H9 (cell line): Measurements from ENCODE around the gene DUSP14. TPM values are rescaled to one million over a fixed set of nuclear protein-coding genes. Genes with fewer than 3 reads are reported as not detected.

Experiments
- DNase-seq: peaks from one replicate; pipeline ENCODE4 v3.0.0-alpha.2; 2017
- H2AFZ ChIP-seq: one replicate; pipeline ENCODE4 v1.6.1; 2013; ENCODE audit warnings: mild to moderate bottlenecking, low read length, control low read depth, moderate library complexity
- H2AK5ac ChIP-seq: 2 replicates; pipeline ENCODE4 v1.6.1; 2013; ENCODE audit warnings: low read length, control low read depth, mixed read lengths; ENCODE audit not compliant: insufficient read length
- H2BK120ac ChIP-seq: one replicate; pipeline ENCODE4 v1.6.1; 2013; ENCODE audit warnings: low read depth, mild to moderate bottlenecking, low read length, control low read depth, inconsistent platforms; ENCODE audit not compliant: poor library complexity, severe bottlenecking
- H2BK12ac ChIP-seq: 2 replicates; pipeline ENCODE4 v1.6.1; 2013; ENCODE audit warnings: low read length, control low read depth, mixed read lengths, low read depth; ENCODE audit not compliant: insufficient read length
- H2BK15ac ChIP-seq: 2 replicates; pipeline ENCODE4 v1.6.1; 2013; ENCODE audit warnings: low read depth, low read length, control low read depth
- H2BK20ac ChIP-seq: one replicate; pipeline ENCODE4 v1.6.1; 2013; ENCODE audit warnings: low read depth, mild to moderate bottlenecking, low read length, control low read depth, inconsistent platforms; ENCODE audit not compliant: poor library complexity, severe bottlenecking
- H2BK5ac ChIP-seq: 2 replicates; pipeline ENCODE4 v1.6.1; 2013; ENCODE audit warnings: low read length, control low read depth, mixed read lengths; ENCODE audit not compliant: insufficient read length
- H3K14ac ChIP-seq: 2 replicates; pipeline ENCODE4 v1.6.1; 2013; ENCODE audit warnings: low read length, control low read depth; ENCODE audit not compliant: insufficient read depth
- H3K18ac ChIP-seq: 2 replicates; pipeline ENCODE4 v1.6.1; 2013; ENCODE audit warnings: low read depth, mild to moderate bottlenecking, mixed read lengths, low read length, control low read depth; ENCODE audit not compliant: insufficient read length
- H3K23ac ChIP-seq: 2 replicates; pipeline ENCODE4 v1.6.1; 2013; ENCODE audit warnings: low read length, control low read depth, mixed read lengths, low read depth; ENCODE audit not compliant: insufficient read length
- H3K23me2 ChIP-seq: 2 replicates; pipeline ENCODE4 v1.6.1; 2013; ENCODE audit warnings: low read depth, mild to moderate bottlenecking, mixed read lengths, low read length, control low read depth; ENCODE audit not compliant: insufficient read length, poor library complexity, severe bottlenecking
- H3K27ac ChIP-seq: 2 replicates; pipeline ENCODE4 v1.5.1; 2013; ENCODE audit warnings: low read length, control low read depth, mixed read lengths, low read depth; ENCODE audit not compliant: insufficient read length
- H3K27me3 ChIP-seq: 2 replicates; pipeline ENCODE4 v1.6.1; 2013; ENCODE audit warnings: low read length, control low read depth, inconsistent platforms; ENCODE audit not compliant: insufficient read depth
- H3K4ac ChIP-seq: 2 replicates; pipeline ENCODE4 v1.6.1; 2013; ENCODE audit warnings: low read depth, mild to moderate bottlenecking, control low read depth, inconsistent platforms, low read length, moderate library complexity
- H3K4me1 ChIP-seq: 2 replicates; pipeline ENCODE4 v1.6.1; 2013; ENCODE audit warnings: low read length, control low read depth, inconsistent platforms; ENCODE audit not compliant: insufficient read depth
- H3K4me2 ChIP-seq: 2 replicates; pipeline ENCODE4 v1.6.1; 2013; ENCODE audit warnings: low read length, control low read depth, mixed read lengths; ENCODE audit not compliant: insufficient read length, insufficient read depth
- H3K56ac ChIP-seq: 2 replicates; pipeline ENCODE4 v1.6.1; 2013; ENCODE audit warnings: low read depth, mild to moderate bottlenecking, mixed read lengths, low read length, control low read depth; ENCODE audit not compliant: insufficient read length
- H3K79me1 ChIP-seq: 2 replicates; pipeline ENCODE4 v1.6.1; 2013; ENCODE audit warnings: low read depth, mild to moderate bottlenecking, moderate library complexity, low read length, control low read depth, inconsistent platforms; ENCODE audit not compliant: insufficient read depth, poor library complexity, severe bottlenecking
- H3K79me2 ChIP-seq: 2 replicates; pipeline ENCODE4 v1.6.1; 2013; ENCODE audit warnings: low read length, control low read depth, inconsistent platforms; ENCODE audit not compliant: insufficient read depth
- H3K9ac ChIP-seq: 2 replicates; pipeline ENCODE4 v1.6.1; 2013; ENCODE audit warnings: low read length, control low read depth, mixed read lengths; ENCODE audit not compliant: insufficient read length; ENCODE audit errors: extremely low read depth
- H3K9me3 ChIP-seq: one replicate; pipeline ENCODE4 v1.6.1; 2013; ENCODE audit warnings: low read depth, low read length, inconsistent platforms; ENCODE audit not compliant: control insufficient read depth
- H3T11ph ChIP-seq: one replicate; pipeline ENCODE4 v1.6.1; 2013; ENCODE audit warnings: mild to moderate bottlenecking, low read length, control low read depth, inconsistent platforms
- H4K20me1 ChIP-seq: one replicate; pipeline ENCODE4 v1.6.1; 2013; ENCODE audit not compliant: control insufficient read depth, insufficient read length, insufficient read depth
- H4K5ac ChIP-seq: 2 replicates; pipeline ENCODE4 v1.6.1; 2013; ENCODE audit warnings: low read depth, mild to moderate bottlenecking, mixed read lengths, low read length, control low read depth; ENCODE audit not compliant: insufficient read length
- H4K8ac ChIP-seq: replicated peaks from 2 replicates; pipeline ENCODE4 v1.6.1; 2013; ENCODE audit warnings: low read length, control low read depth, mixed read lengths, low read depth; ENCODE audit not compliant: insufficient read length
- H4K91ac ChIP-seq: 2 replicates; pipeline ENCODE4 v1.6.1; 2013; ENCODE audit warnings: low read depth, mild to moderate bottlenecking, moderate library complexity, mixed read lengths, low read length, control low read depth; ENCODE audit not compliant: insufficient read length
- H3K27ac Mint-ChIP-seq, 3 experiments: 2 replicates in 2 of 3; 3 replicates in 1 of 3; pipeline ENCODE4 v1.8.0; 2020 to 2021; ENCODE audit warnings: mixed read lengths in 3 of 3, mild to moderate bottlenecking in 1 of 3, moderate library complexity in 1 of 3
- H3K27me3 Mint-ChIP-seq: 2 replicates; pipeline ENCODE4 v1.8.0; 2021; ENCODE audit warnings: low read depth, mild to moderate bottlenecking, moderate library complexity, mixed read lengths
- H3K36me3 Mint-ChIP-seq, 3 experiments: 2 replicates in 2 of 3; 3 replicates in 1 of 3; pipeline ENCODE4 v1.8.0; 2020 to 2021; ENCODE audit warnings: low read depth in 3 of 3, mixed read lengths in 3 of 3; ENCODE audit not compliant: insufficient read depth in 1 of 3
- H3K4me1 Mint-ChIP-seq, 2 experiments: 2 replicates each; pipeline ENCODE4 v1.8.0; 2020; ENCODE audit warnings: mixed read lengths in 2 of 2
- H3K4me3 Mint-ChIP-seq, 2 experiments: 2 replicates in 1 of 2; 3 replicates in 1 of 2; pipeline ENCODE4 v1.8.0; 2020 to 2021; ENCODE audit warnings: mild to moderate bottlenecking in 2 of 2, mixed read lengths in 2 of 2, moderate library complexity in 1 of 2
- H3K9me3 Mint-ChIP-seq, 2 experiments: 2 replicates in 1 of 2; 3 replicates in 1 of 2; pipeline ENCODE4 v1.8.0; 2020; ENCODE audit warnings: mild to moderate bottlenecking in 2 of 2, mixed read lengths in 2 of 2, moderate library complexity in 1 of 2
- CTCF ChIP-seq: fragments of 200-600 bp; sonication (generic); conservative IDR thresholded peaks from 3 replicates; pipeline ENCODE4 v1.8.0; 2021; ENCODE audit warnings: antibody characterized with exemption, mild to moderate bottlenecking
- whole genome bisulfite sequencing: extraction: QIAGEN DNeasy Blood & Tissue Kit; methylation state at CpG from one replicate; pipeline ENCODE4 v1.1.7; 2013; ENCODE audit warnings: missing lambda C conversion rate, low lambda C conversion rate, mixed read lengths; ENCODE audit not compliant: insufficient read length; ENCODE audit errors: extremely low coverage; 5-methylcytosine and 5-hydroxymethylcytosine counted together
- total RNA-seq: library from RNA; stranded (reverse); gene quantifications from 2 replicates; pipeline ENCODE4 v1.2.1, GENCODE V29; 2021

Gene DUSP14
- total RNA-seq, 1 experiment from 2014 or later, result 21.3 TPM

GRCh38 chr17:37476431-37477120 lies 13.1 kb upstream of the DUSP14 start:
- no peak for TF ChIP-seq CTCF
- no peak overlapping the region for H3K23ac ChIP-seq
- H3K18ac ChIP-seq, result no peak overlapping the region
- H3K56ac ChIP-seq, result no peak overlapping the region
- H2AFZ ChIP-seq, result no peak overlapping the region
- H3T11ph ChIP-seq, result no peak overlapping the region
- H4K91ac ChIP-seq, result no peak overlapping the region
- no peak overlapping the region for H4K8ac ChIP-seq
- H2BK5ac ChIP-seq, result no peak overlapping the region
- H3K4me2 ChIP-seq, result no peak overlapping the region
- H3K9me3 Mint-ChIP-seq, result no peaks in the 10 kb centered on the region
- H3K9me3 ChIP-seq, result no peaks in the 10 kb centered on the region
- H2BK20ac ChIP-seq, result no peak overlapping the region
- H3K79me1 ChIP-seq, result no peaks in the 10 kb centered on the region
- no peak overlapping the region for H3K4ac ChIP-seq
- no peaks in the 10 kb centered on the region for H4K20me1 ChIP-seq
- no peak overlapping the region for H3K27ac Mint-ChIP-seq
- no peak overlapping the region for H3K14ac ChIP-seq
- WGBS, result no CpG with 5 or more reads among the region's 4 CpGs
- H3K4me1 ChIP-seq, result no peaks in the 10 kb centered on the region; the same call in 1 of the 2 replicates
- H2BK15ac ChIP-seq, result no peak overlapping the region
- H3K27me3 ChIP-seq, result no peaks in the 10 kb centered on the region
- H2BK120ac ChIP-seq, result no peak overlapping the region
- H3K79me2 ChIP-seq, result no peaks in the 10 kb centered on the region
- no peaks in the 10 kb centered on the region for H3K23me2 ChIP-seq
- no peak overlapping the region for H2AK5ac ChIP-seq
- H3K4me1 Mint-ChIP-seq, result peaks cover 10 to 12% of the 10 kb centered on the region in 2 experiments
- no peak overlapping the region for H3K4me3 Mint-ChIP-seq
- H3K27me3 Mint-ChIP-seq, result no peaks in the 10 kb centered on the region
- no peak overlapping the region for H3K27ac ChIP-seq
- no peak overlapping the region for H3K9ac ChIP-seq
- H2BK12ac ChIP-seq, result no peak overlapping the region
- H3K36me3 Mint-ChIP-seq, result peaks cover 3 to 63% (median 56%) of the 10 kb centered on the region in 3 experiments; a peak in 5 of 7 replicates
- no peak for DNase-seq
- H4K5ac ChIP-seq, result no peak overlapping the region
